ENCODE data around the gene IQCH. TPM values are rescaled to one million over a fixed set of nuclear protein-coding genes. Genes with fewer than 3 reads are reported as not detected.
"Not testable (repeated sequence)": the region's sequence is repeated elsewhere in the genome, so short reads cannot be mapped to it uniquely, and the experiment has no call there.

Gene IQCH
- total and polyA plus RNA-seq, 2 donors (not counting 1 experiment from before 2014, with no cell fraction given), result 1.7 to 5.0 TPM

DNA sequence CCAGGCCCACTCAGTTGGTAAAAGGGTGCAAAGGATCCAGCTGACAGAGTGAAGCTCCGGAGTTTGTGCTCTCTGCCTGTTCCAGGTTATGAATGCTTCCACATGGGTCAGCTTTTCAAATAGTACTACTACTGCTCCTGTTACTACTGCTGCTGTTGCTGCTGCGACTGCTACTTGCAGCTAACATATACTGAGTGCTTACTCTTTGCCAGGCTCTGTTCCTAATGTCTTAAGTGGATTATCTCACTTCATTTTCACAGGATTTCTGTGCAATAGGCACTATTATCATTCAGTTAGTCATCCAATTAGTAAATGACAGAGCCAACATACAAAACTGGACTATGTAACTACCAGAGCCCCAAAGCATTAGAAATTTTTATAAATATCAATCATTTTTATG lies 106.5 kb downstream of the IQCH start:
- TF ChIP-seq, protein P1, sequence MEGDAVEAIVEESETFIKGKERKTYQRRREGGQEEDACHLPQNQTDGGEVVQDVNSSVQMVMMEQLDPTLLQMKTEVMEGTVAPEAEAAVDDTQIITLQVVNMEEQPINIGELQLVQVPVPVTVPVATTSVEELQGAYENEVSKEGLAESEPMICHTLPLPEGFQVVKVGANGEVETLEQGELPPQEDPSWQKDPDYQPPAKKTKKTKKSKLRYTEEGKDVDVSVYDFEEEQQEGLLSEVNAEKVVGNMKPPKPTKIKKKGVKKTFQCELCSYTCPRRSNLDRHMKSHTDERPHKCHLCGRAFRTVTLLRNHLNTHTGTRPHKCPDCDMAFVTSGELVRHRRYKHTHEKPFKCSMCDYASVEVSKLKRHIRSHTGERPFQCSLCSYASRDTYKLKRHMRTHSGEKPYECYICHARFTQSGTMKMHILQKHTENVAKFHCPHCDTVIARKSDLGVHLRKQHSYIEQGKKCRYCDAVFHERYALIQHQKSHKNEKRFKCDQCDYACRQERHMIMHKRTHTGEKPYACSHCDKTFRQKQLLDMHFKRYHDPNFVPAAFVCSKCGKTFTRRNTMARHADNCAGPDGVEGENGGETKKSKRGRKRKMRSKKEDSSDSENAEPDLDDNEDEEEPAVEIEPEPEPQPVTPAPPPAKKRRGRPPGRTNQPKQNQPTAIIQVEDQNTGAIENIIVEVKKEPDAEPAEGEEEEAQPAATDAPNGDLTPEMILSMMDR (conservative IDR thresholded peaks at IDR 0.05 in 1 of 2, IDR thresholded peaks at IDR 0.05 in 1 of 2; ENCODE audit: low read depth in 1 of 2, low read length in 2 of 2), result no peak
- TF ChIP-seq EZH2 (IDR thresholded peaks at IDR 0.05; ENCODE audit: low read length, missing control alignments), result no peak
- Histone ChIP-seq H3K4me1 (ENCODE audit: control insufficient read depth, extremely low read depth, insufficient read depth, low read length) (no peaks in the 10 kb centered on the region), H3K27ac (ENCODE audit: insufficient read depth, low read length) (no peak overlapping the region), H3K27me3 (ENCODE audit: control insufficient read depth, insufficient read depth, low read length) (no peaks in the 10 kb centered on the region), H3K79me2 (ENCODE audit: control insufficient read depth, insufficient read depth, low read length) (no peaks in the 10 kb centered on the region), H3K4me3 (replicated peaks in 1 of 4; ENCODE audit: control extremely low read depth in 1 of 4, insufficient read depth in 1 of 4, low read depth in 3 of 4, low read length in 4 of 4) (no peak overlapping the region), H3K4me2 (ENCODE audit: extremely low read depth, insufficient read depth, low read length) (no peak overlapping the region), H3K9ac (ENCODE audit: insufficient read depth, low read length) (no peak overlapping the region), H3K9me3 (ENCODE audit: control insufficient read depth, insufficient read depth, low read depth, low read length) (no peaks in the 10 kb centered on the region), H4K20me1 (ENCODE audit: control insufficient read depth, extremely low read depth, insufficient read depth, low read length) (no peaks in the 10 kb centered on the region), H3K36me3 (ENCODE audit: control insufficient read depth, insufficient read depth, low read length) (no peaks in the 10 kb centered on the region), H2AFZ (ENCODE audit: low read length) (no peak overlapping the region)
- no peak for DNase-seq (ENCODE audit: low read depth in 2 of 2)

DNA sequence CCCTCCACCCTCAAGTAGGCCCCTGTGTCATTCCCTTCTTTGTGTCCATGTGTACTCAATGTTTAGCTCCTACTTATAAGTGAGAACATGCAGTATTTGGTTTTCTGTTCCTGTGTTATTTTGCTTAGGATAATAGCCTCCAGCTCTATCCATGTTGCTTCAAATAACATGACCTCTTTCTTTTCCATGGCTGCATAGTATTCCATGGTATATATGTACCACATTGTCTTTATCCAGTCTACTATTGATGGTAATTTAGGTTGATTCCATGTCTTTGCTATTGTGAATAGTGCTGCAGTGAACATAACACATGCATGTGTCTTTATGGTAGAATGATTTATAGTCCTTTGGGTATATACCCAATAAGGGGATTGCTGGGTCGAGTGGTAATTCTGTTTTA lies 109.1 kb downstream of the IQCH start:
- H3K9ac ChIP-seq (ENCODE audit: insufficient read depth, low read length); H3K27me3 ChIP-seq (ENCODE audit: control insufficient read depth, insufficient read depth, low read length); H2AFZ ChIP-seq (ENCODE audit: low read length); H3K79me2 ChIP-seq (ENCODE audit: control insufficient read depth, insufficient read depth, low read length); H3K36me3 ChIP-seq (ENCODE audit: control insufficient read depth, insufficient read depth, low read length); DNase-seq (ENCODE audit: low read depth in 2 of 2); H3K4me2 ChIP-seq (ENCODE audit: extremely low read depth, insufficient read depth, low read length); H3K4me1 ChIP-seq (ENCODE audit: control insufficient read depth, extremely low read depth, insufficient read depth, low read length); H3K27ac ChIP-seq (ENCODE audit: insufficient read depth, low read length); H3K9me3 ChIP-seq (ENCODE audit: control insufficient read depth, insufficient read depth, low read depth, low read length); H3K4me3 ChIP-seq (replicated peaks in 1 of 4; ENCODE audit: control extremely low read depth in 1 of 4, insufficient read depth in 1 of 4, low read depth in 3 of 4, low read length in 4 of 4); H4K20me1 ChIP-seq (ENCODE audit: control insufficient read depth, extremely low read depth, insufficient read depth, low read length): not testable (repeated sequence)

DNA sequence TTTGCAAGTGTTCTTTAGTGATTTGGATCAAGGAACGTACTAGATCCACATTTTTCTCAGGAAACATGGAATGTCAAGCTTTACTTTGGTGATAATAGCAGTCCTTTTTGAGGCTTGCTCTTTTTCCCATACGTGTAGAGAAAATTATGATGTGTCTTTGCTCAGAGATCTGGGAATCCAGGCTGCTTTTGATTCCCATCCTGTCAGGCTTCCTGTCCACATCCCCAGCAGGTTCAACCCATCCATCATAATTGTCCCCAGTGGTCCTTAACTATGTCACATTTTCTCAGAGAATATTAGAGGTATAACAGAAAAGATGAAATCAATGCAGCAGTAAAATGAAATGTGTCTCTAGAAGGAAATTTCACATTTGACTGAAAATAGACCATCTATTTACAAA lies 111.4 kb downstream of the IQCH start:
- no peak for TF ChIP-seq EZH2 (IDR thresholded peaks at IDR 0.05; ENCODE audit: low read length, missing control alignments)
- TF ChIP-seq, protein P1 (conservative IDR thresholded peaks at IDR 0.05 in 1 of 2, IDR thresholded peaks at IDR 0.05 in 1 of 2; ENCODE audit: low read depth in 1 of 2, low read length in 2 of 2), result no peak

More for the DNA sequence above, 111.4 kb downstream of the IQCH start:
- Histone ChIP-seq H3K79me2 (ENCODE audit: control insufficient read depth, insufficient read depth, low read length) (no peaks in the 10 kb centered on the region), H4K20me1 (ENCODE audit: control insufficient read depth, extremely low read depth, insufficient read depth, low read length) (no peaks in the 10 kb centered on the region), H3K9me3 (ENCODE audit: control insufficient read depth, insufficient read depth, low read depth, low read length) (no peaks in the 10 kb centered on the region), H3K9ac (ENCODE audit: insufficient read depth, low read length) (no peak overlapping the region), H2AFZ (ENCODE audit: low read length) (no peak overlapping the region), H3K36me3 (ENCODE audit: control insufficient read depth, insufficient read depth, low read length) (no peaks in the 10 kb centered on the region), H3K4me1 (ENCODE audit: control insufficient read depth, extremely low read depth, insufficient read depth, low read length) (no peaks in the 10 kb centered on the region), H3K4me3 (replicated peaks in 1 of 4; ENCODE audit: control extremely low read depth in 1 of 4, insufficient read depth in 1 of 4, low read depth in 3 of 4, low read length in 4 of 4) (no peak overlapping the region), H3K27ac (ENCODE audit: insufficient read depth, low read length) (no peak overlapping the region), H3K27me3 (ENCODE audit: control insufficient read depth, insufficient read depth, low read length) (no peaks in the 10 kb centered on the region), H3K4me2 (ENCODE audit: extremely low read depth, insufficient read depth, low read length) (no peak overlapping the region)
- no peak for DNase-seq (ENCODE audit: low read depth in 2 of 2)
